H9 (cell line): Measurements from ENCODE around the gene ALX4. TPM values are rescaled to one million over a fixed set of nuclear protein-coding genes. Genes with fewer than 3 reads are reported as not detected.

Source experiments
- DNase-seq: peaks from one replicate; pipeline ENCODE4 v3.0.0-alpha.2; 2017
- H2AFZ ChIP-seq: one replicate; pipeline ENCODE4 v1.6.1; 2013; ENCODE audit warnings: mild to moderate bottlenecking, low read length, control low read depth, moderate library complexity
- H2AK5ac ChIP-seq: 2 replicates; pipeline ENCODE4 v1.6.1; 2013; ENCODE audit warnings: low read length, control low read depth, mixed read lengths; ENCODE audit not compliant: insufficient read length
- H2BK120ac ChIP-seq: one replicate; pipeline ENCODE4 v1.6.1; 2013; ENCODE audit warnings: low read depth, mild to moderate bottlenecking, low read length, control low read depth, inconsistent platforms; ENCODE audit not compliant: poor library complexity, severe bottlenecking
- H2BK12ac ChIP-seq: 2 replicates; pipeline ENCODE4 v1.6.1; 2013; ENCODE audit warnings: low read length, control low read depth, mixed read lengths, low read depth; ENCODE audit not compliant: insufficient read length
- H2BK15ac ChIP-seq: 2 replicates; pipeline ENCODE4 v1.6.1; 2013; ENCODE audit warnings: low read depth, low read length, control low read depth
- H2BK20ac ChIP-seq: one replicate; pipeline ENCODE4 v1.6.1; 2013; ENCODE audit warnings: low read depth, mild to moderate bottlenecking, low read length, control low read depth, inconsistent platforms; ENCODE audit not compliant: poor library complexity, severe bottlenecking
- H2BK5ac ChIP-seq: 2 replicates; pipeline ENCODE4 v1.6.1; 2013; ENCODE audit warnings: low read length, control low read depth, mixed read lengths; ENCODE audit not compliant: insufficient read length
- H3K14ac ChIP-seq: 2 replicates; pipeline ENCODE4 v1.6.1; 2013; ENCODE audit warnings: low read length, control low read depth; ENCODE audit not compliant: insufficient read depth
- H3K18ac ChIP-seq: 2 replicates; pipeline ENCODE4 v1.6.1; 2013; ENCODE audit warnings: low read depth, mild to moderate bottlenecking, mixed read lengths, low read length, control low read depth; ENCODE audit not compliant: insufficient read length
- H3K23ac ChIP-seq: 2 replicates; pipeline ENCODE4 v1.6.1; 2013; ENCODE audit warnings: low read length, control low read depth, mixed read lengths, low read depth; ENCODE audit not compliant: insufficient read length
- H3K23me2 ChIP-seq: 2 replicates; pipeline ENCODE4 v1.6.1; 2013; ENCODE audit warnings: low read depth, mild to moderate bottlenecking, mixed read lengths, low read length, control low read depth; ENCODE audit not compliant: insufficient read length, poor library complexity, severe bottlenecking
- H3K27ac ChIP-seq: 2 replicates; pipeline ENCODE4 v1.5.1; 2013; ENCODE audit warnings: low read length, control low read depth, mixed read lengths, low read depth; ENCODE audit not compliant: insufficient read length
- H3K27me3 ChIP-seq: 2 replicates; pipeline ENCODE4 v1.6.1; 2013; ENCODE audit warnings: low read length, control low read depth, inconsistent platforms; ENCODE audit not compliant: insufficient read depth
- H3K4ac ChIP-seq: 2 replicates; pipeline ENCODE4 v1.6.1; 2013; ENCODE audit warnings: low read depth, mild to moderate bottlenecking, control low read depth, inconsistent platforms, low read length, moderate library complexity
- H3K4me1 ChIP-seq: 2 replicates; pipeline ENCODE4 v1.6.1; 2013; ENCODE audit warnings: low read length, control low read depth, inconsistent platforms; ENCODE audit not compliant: insufficient read depth
- H3K4me2 ChIP-seq: 2 replicates; pipeline ENCODE4 v1.6.1; 2013; ENCODE audit warnings: low read length, control low read depth, mixed read lengths; ENCODE audit not compliant: insufficient read length, insufficient read depth
- H3K56ac ChIP-seq: 2 replicates; pipeline ENCODE4 v1.6.1; 2013; ENCODE audit warnings: low read depth, mild to moderate bottlenecking, mixed read lengths, low read length, control low read depth; ENCODE audit not compliant: insufficient read length
- H3K79me1 ChIP-seq: 2 replicates; pipeline ENCODE4 v1.6.1; 2013; ENCODE audit warnings: low read depth, mild to moderate bottlenecking, moderate library complexity, low read length, control low read depth, inconsistent platforms; ENCODE audit not compliant: insufficient read depth, poor library complexity, severe bottlenecking
- H3K79me2 ChIP-seq: 2 replicates; pipeline ENCODE4 v1.6.1; 2013; ENCODE audit warnings: low read length, control low read depth, inconsistent platforms; ENCODE audit not compliant: insufficient read depth
- H3K9ac ChIP-seq: 2 replicates; pipeline ENCODE4 v1.6.1; 2013; ENCODE audit warnings: low read length, control low read depth, mixed read lengths; ENCODE audit not compliant: insufficient read length; ENCODE audit errors: extremely low read depth
- H3K9me3 ChIP-seq: one replicate; pipeline ENCODE4 v1.6.1; 2013; ENCODE audit warnings: low read depth, low read length, inconsistent platforms; ENCODE audit not compliant: control insufficient read depth
- H3T11ph ChIP-seq: one replicate; pipeline ENCODE4 v1.6.1; 2013; ENCODE audit warnings: mild to moderate bottlenecking, low read length, control low read depth, inconsistent platforms
- H4K20me1 ChIP-seq: one replicate; pipeline ENCODE4 v1.6.1; 2013; ENCODE audit not compliant: control insufficient read depth, insufficient read length, insufficient read depth
- H4K5ac ChIP-seq: 2 replicates; pipeline ENCODE4 v1.6.1; 2013; ENCODE audit warnings: low read depth, mild to moderate bottlenecking, mixed read lengths, low read length, control low read depth; ENCODE audit not compliant: insufficient read length
- H4K8ac ChIP-seq: replicated peaks from 2 replicates; pipeline ENCODE4 v1.6.1; 2013; ENCODE audit warnings: low read length, control low read depth, mixed read lengths, low read depth; ENCODE audit not compliant: insufficient read length
- H4K91ac ChIP-seq: 2 replicates; pipeline ENCODE4 v1.6.1; 2013; ENCODE audit warnings: low read depth, mild to moderate bottlenecking, moderate library complexity, mixed read lengths, low read length, control low read depth; ENCODE audit not compliant: insufficient read length
- H3K27ac Mint-ChIP-seq, 3 experiments: 2 replicates in 2 of 3; 3 replicates in 1 of 3; pipeline ENCODE4 v1.8.0; 2020 to 2021; ENCODE audit warnings: mixed read lengths in 3 of 3, mild to moderate bottlenecking in 1 of 3, moderate library complexity in 1 of 3
- H3K27me3 Mint-ChIP-seq: 2 replicates; pipeline ENCODE4 v1.8.0; 2021; ENCODE audit warnings: low read depth, mild to moderate bottlenecking, moderate library complexity, mixed read lengths
- H3K36me3 Mint-ChIP-seq, 3 experiments: 2 replicates in 2 of 3; 3 replicates in 1 of 3; pipeline ENCODE4 v1.8.0; 2020 to 2021; ENCODE audit warnings: low read depth in 3 of 3, mixed read lengths in 3 of 3; ENCODE audit not compliant: insufficient read depth in 1 of 3
- H3K4me1 Mint-ChIP-seq, 2 experiments: 2 replicates each; pipeline ENCODE4 v1.8.0; 2020; ENCODE audit warnings: mixed read lengths in 2 of 2
- H3K4me3 Mint-ChIP-seq, 2 experiments: 2 replicates in 1 of 2; 3 replicates in 1 of 2; pipeline ENCODE4 v1.8.0; 2020 to 2021; ENCODE audit warnings: mild to moderate bottlenecking in 2 of 2, mixed read lengths in 2 of 2, moderate library complexity in 1 of 2
- H3K9me3 Mint-ChIP-seq, 2 experiments: 2 replicates in 1 of 2; 3 replicates in 1 of 2; pipeline ENCODE4 v1.8.0; 2020; ENCODE audit warnings: mild to moderate bottlenecking in 2 of 2, mixed read lengths in 2 of 2, moderate library complexity in 1 of 2
- WGBS: extraction: QIAGEN DNeasy Blood & Tissue Kit; methylation state at CpG from one replicate; pipeline ENCODE4 v1.1.7; 2013; ENCODE audit warnings: missing lambda C conversion rate, low lambda C conversion rate, mixed read lengths; ENCODE audit not compliant: insufficient read length; ENCODE audit errors: extremely low coverage; 5-methylcytosine and 5-hydroxymethylcytosine counted together
- total RNA-seq: library from RNA; stranded (reverse); gene quantifications from 2 replicates; pipeline ENCODE4 v1.2.1, GENCODE V29; 2021
- TF ChIP-seq, protein P1 (sequence below): fragments of 200-600 bp; sonication (generic); conservative IDR thresholded peaks from 3 replicates; pipeline ENCODE4 v1.8.0; 2021; ENCODE audit warnings: antibody characterized with exemption, mild to moderate bottlenecking

ALX4 gene
- total RNA-seq, 1 experiment from 2014 or later: not detected

DNA sequence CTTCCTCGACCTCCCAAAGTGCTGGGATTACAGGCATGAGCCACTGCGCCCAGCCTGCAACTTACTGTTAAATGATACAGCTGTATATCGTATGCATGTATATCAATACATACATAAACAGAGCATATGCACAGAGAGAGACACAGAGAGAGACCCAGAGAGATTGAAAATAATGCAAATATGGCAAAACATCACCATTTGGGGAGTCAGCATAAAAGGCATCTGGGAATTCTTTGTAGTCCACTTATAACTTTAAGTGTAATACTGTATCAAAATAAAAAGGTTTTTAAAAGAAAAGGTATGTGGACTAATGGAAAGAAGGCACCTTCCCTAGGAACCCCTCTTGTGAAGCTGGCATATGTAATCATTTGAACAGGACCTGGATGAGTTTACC, 21.8 kb downstream of the ALX4 start:
- no peaks in the 10 kb centered on the region for H3K23me2 ChIP-seq
- no peak overlapping the region for H3K4ac ChIP-seq
- H2BK20ac ChIP-seq: no peak overlapping the region
- no peak overlapping the region for H3K18ac ChIP-seq
- H3K27ac Mint-ChIP-seq: no peak overlapping the region
- no peaks in the 10 kb centered on the region for H3K27me3 ChIP-seq
- H2BK15ac ChIP-seq: no peak overlapping the region
- TF ChIP-seq, protein P1, sequence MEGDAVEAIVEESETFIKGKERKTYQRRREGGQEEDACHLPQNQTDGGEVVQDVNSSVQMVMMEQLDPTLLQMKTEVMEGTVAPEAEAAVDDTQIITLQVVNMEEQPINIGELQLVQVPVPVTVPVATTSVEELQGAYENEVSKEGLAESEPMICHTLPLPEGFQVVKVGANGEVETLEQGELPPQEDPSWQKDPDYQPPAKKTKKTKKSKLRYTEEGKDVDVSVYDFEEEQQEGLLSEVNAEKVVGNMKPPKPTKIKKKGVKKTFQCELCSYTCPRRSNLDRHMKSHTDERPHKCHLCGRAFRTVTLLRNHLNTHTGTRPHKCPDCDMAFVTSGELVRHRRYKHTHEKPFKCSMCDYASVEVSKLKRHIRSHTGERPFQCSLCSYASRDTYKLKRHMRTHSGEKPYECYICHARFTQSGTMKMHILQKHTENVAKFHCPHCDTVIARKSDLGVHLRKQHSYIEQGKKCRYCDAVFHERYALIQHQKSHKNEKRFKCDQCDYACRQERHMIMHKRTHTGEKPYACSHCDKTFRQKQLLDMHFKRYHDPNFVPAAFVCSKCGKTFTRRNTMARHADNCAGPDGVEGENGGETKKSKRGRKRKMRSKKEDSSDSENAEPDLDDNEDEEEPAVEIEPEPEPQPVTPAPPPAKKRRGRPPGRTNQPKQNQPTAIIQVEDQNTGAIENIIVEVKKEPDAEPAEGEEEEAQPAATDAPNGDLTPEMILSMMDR: no peak
- H3K79me1 ChIP-seq: no peaks in the 10 kb centered on the region
- H3K9ac ChIP-seq: no peak overlapping the region
- WGBS: no CpG with 5 or more reads among the region's 3 CpGs
- H3K9me3 ChIP-seq: no peaks in the 10 kb centered on the region
- H3K23ac ChIP-seq: no peak overlapping the region
- no peak overlapping the region for H2BK120ac ChIP-seq
- no peak overlapping the region for H2AK5ac ChIP-seq
- H3K4me1 Mint-ChIP-seq: peaks cover 6 to 19% of the 10 kb centered on the region in 2 experiments
- no peaks in the 10 kb centered on the region for H3K9me3 Mint-ChIP-seq
- no peaks in the 10 kb centered on the region for H3K79me2 ChIP-seq
- H4K8ac ChIP-seq: no peak overlapping the region
- H4K5ac ChIP-seq: no peak overlapping the region
- H2BK12ac ChIP-seq: no peak overlapping the region
- H3K4me3 Mint-ChIP-seq: no peak overlapping the region
- H3K27me3 Mint-ChIP-seq: peaks cover 16% of the 10 kb centered on the region
- H3K36me3 Mint-ChIP-seq: no peaks in the 10 kb centered on the region
- H3K4me2 ChIP-seq: no peak overlapping the region
- H3K14ac ChIP-seq: no peak overlapping the region
- no peaks in the 10 kb centered on the region for H4K20me1 ChIP-seq
- no peak overlapping the region for H3T11ph ChIP-seq
- no peak overlapping the region for H3K56ac ChIP-seq
- H2BK5ac ChIP-seq: no peak overlapping the region
- no peak overlapping the region for H2AFZ ChIP-seq
- no peak overlapping the region for H3K27ac ChIP-seq
- no peaks in the 10 kb centered on the region for H3K4me1 ChIP-seq
- DNase-seq: no peak
- no peak overlapping the region for H4K91ac ChIP-seq
